ENCODE measurements around the gene OLFML3. TPM values are rescaled to one million over a fixed set of nuclear protein-coding genes. Genes with fewer than 3 reads are reported as not detected.

OLFML3 gene
- total and polyA plus RNA-seq, 2 of the 13 experiments (the other 11 are each of a cell fraction or from before 2014, with no cell fraction given) = 2.0 to 5.1 TPM

DNA sequence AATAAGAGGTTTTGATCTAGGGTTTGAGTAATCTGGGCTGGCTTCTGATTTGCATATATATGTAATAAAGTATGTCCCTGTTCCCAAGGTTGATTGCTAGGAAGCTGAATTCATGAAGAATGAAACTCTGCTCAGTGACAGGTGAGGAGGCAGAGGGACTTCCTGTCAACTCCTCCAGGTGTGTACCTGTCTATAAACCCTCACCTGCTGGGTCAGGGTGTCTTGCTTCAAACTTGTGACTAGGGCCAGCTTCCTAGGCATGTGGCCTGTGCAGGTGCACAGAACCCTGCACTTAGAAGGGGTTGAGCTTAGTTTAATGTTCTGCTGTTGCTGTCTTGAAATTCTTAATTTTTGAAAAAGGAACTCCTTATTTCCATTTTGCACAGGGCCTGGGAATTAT is 21.1 kb downstream of the OLFML3 start:
- no peak overlapping the region for H3K4me2 ChIP-seq (ENCODE audit: low read depth, low read length)
- no peak overlapping the region for H3K27ac ChIP-seq (ENCODE audit: extremely low read length, insufficient read depth, low read length)
- no peak for DNase-seq (ENCODE audit: low spot score)
- H3K9ac ChIP-seq (ENCODE audit: insufficient read depth, low read depth, low read length) = no peak overlapping the region
- H3K9me3 ChIP-seq (ENCODE audit: low read length) = peaks cover 4% of the 10 kb centered on the region
- BruUV-seq (replicated peaks) = no TSS peak
- ChIA-PET CTCF (ENCODE audit: low intra/inter-chr PET ratio, low total read pairs) (no interaction called here), POLR2A (no interaction called here)
- no peak overlapping the region for H2AFZ ChIP-seq (ENCODE audit: low read length)
- peaks cover 0 to 5% of the 10 kb centered on the region in 2 experiments; a peak in 1 of 5 replicates for H3K27me3 ChIP-seq (ENCODE audit: control insufficient read depth in 1 of 2, insufficient read depth in 2 of 2, low read length in 2 of 2)
- TF ChIP-seq DPF2 (CRISPR knock-in tag; IDR thresholded peaks at IDR 0.05; ENCODE audit: borderline replicate concordance, low read depth) (no peak), POLR2A (IDR thresholded peaks at IDR 0.05; ENCODE audit: insufficient read depth in 1 of 2, low read depth in 2 of 2, low read length in 2 of 2) (no peak), HNF4G (IDR thresholded peaks at IDR 0.05; ENCODE audit: borderline replicate concordance, low read depth, low read length) (no peak), HNF4G (CRISPR knock-in tag; IDR thresholded peaks at IDR 0.05; ENCODE audit: borderline replicate concordance, low read depth) (no peak), HOXA5 (CRISPR knock-in tag; IDR thresholded peaks at IDR 0.05) (no peak), KDM3A (CRISPR knock-in tag; IDR thresholded peaks at IDR 0.05; ENCODE audit: low read depth) (no peak), MAF1 (CRISPR knock-in tag; IDR thresholded peaks at IDR 0.05; ENCODE audit: borderline replicate concordance) (no peak), ZNF446 (CRISPR knock-in tag; IDR thresholded peaks at IDR 0.05) (no peak), TEAD2 (CRISPR knock-in tag; IDR thresholded peaks at IDR 0.05) (no peak), MAFK (conservative IDR thresholded peaks at IDR 0.05 in 1 of 2, IDR thresholded peaks at IDR 0.05 in 1 of 2; ENCODE audit: low read length in 2 of 2) (no peak), NFATC3 (CRISPR knock-in tag; IDR thresholded peaks at IDR 0.05) (no peak), ZNF644 (CRISPR knock-in tag; IDR thresholded peaks at IDR 0.05; ENCODE audit: low read depth) (no peak), RXRA (CRISPR knock-in tag; IDR thresholded peaks at IDR 0.05) (no peak), PLRG1 (conservative IDR thresholded peaks at IDR 0.05) (no peak)
- TF ChIP-seq, protein P1, sequence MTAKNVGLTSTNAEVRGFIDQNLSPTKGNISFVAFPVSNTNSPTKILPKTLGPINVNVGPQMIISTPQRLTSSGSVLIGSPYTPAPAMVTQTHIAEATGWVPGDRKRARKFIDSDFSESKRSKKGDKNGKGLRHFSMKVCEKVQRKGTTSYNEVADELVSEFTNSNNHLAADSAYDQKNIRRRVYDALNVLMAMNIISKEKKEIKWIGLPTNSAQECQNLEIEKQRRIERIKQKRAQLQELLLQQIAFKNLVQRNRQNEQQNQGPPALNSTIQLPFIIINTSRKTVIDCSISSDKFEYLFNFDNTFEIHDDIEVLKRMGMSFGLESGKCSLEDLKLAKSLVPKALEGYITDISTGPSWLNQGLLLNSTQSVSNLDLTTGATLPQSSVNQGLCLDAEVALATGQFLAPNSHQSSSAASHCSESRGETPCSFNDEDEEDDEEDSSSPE (CRISPR knock-in tag; IDR thresholded peaks at IDR 0.05) = no peak
- TF ChIP-seq, protein P2, sequence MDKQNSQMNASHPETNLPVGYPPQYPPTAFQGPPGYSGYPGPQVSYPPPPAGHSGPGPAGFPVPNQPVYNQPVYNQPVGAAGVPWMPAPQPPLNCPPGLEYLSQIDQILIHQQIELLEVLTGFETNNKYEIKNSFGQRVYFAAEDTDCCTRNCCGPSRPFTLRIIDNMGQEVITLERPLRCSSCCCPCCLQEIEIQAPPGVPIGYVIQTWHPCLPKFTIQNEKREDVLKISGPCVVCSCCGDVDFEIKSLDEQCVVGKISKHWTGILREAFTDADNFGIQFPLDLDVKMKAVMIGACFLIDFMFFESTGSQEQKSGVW (CRISPR knock-in tag; IDR thresholded peaks at IDR 0.05; ENCODE audit: borderline replicate concordance) = no peak
- TF ChIP-seq, protein P3, sequence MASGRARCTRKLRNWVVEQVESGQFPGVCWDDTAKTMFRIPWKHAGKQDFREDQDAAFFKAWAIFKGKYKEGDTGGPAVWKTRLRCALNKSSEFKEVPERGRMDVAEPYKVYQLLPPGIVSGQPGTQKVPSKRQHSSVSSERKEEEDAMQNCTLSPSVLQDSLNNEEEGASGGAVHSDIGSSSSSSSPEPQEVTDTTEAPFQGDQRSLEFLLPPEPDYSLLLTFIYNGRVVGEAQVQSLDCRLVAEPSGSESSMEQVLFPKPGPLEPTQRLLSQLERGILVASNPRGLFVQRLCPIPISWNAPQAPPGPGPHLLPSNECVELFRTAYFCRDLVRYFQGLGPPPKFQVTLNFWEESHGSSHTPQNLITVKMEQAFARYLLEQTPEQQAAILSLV (CRISPR knock-in tag; IDR thresholded peaks at IDR 0.05; ENCODE audit: borderline replicate concordance) = no peak
- TF ChIP-seq, protein P4, sequence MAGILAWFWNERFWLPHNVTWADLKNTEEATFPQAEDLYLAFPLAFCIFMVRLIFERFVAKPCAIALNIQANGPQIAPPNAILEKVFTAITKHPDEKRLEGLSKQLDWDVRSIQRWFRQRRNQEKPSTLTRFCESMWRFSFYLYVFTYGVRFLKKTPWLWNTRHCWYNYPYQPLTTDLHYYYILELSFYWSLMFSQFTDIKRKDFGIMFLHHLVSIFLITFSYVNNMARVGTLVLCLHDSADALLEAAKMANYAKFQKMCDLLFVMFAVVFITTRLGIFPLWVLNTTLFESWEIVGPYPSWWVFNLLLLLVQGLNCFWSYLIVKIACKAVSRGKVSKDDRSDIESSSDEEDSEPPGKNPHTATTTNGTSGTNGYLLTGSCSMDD (CRISPR knock-in tag; IDR thresholded peaks at IDR 0.05) = no peak
- in situ Hi-C loops (cut with HindIII; ENCODE audit: extremely low pct_ligation_motif_present, low pct_unique_long_range_greater_than_20kb) = no loop called here
- no peaks in the 10 kb centered on the region for H3K79me2 ChIP-seq (ENCODE audit: insufficient read depth, low read length)
- no peaks in the 10 kb centered on the region for H3K36me3 ChIP-seq (replicated peaks in 1 of 2; ENCODE audit: control insufficient read depth in 1 of 2, insufficient read depth in 2 of 2, low read length in 2 of 2)
- no peaks in the 10 kb centered on the region for H4K20me1 ChIP-seq (ENCODE audit: insufficient read depth, low read length)
- FAIRE-seq = no peak
- no peak overlapping the region for H3K4me3 ChIP-seq (replicated peaks in 1 of 3; ENCODE audit: insufficient read depth in 1 of 3, low read depth in 2 of 3, low read length in 3 of 3)
- intact Hi-C loops (cut with micrococcal nuclease; ENCODE audit: unreplicated experiment) = no loop called here
- no peak for ATAC-seq
- H3K4me1 ChIP-seq (ENCODE audit: insufficient read depth, low read length) = no peaks in the 10 kb centered on the region

Measured in HepG2 (cell line).